Astrocyte (in vitro differentiated cells and primary cell): Measurements from ENCODE around the gene SFT2D1. TPM values are rescaled to one million over a fixed set of nuclear protein-coding genes. Genes with fewer than 3 reads are reported as not detected.

Experiments
- DNase-seq: peaks from one replicate; pipeline ENCODE4 v3.0.0-alpha.2; 2010; ENCODE audit warnings: low read depth
- FAIRE-seq: peaks from 2 replicates; lab custom pipeline; 2011; peaks lifted over from hg19 to GRCh38; lab: Jason Lieb, UNC
- H2AFZ ChIP-seq: 2 replicates; pipeline ENCODE4 v1.6.0; 2012; ENCODE audit warnings: low read depth, low read length, inconsistent platforms
- H3K27ac ChIP-seq: 2 replicates; pipeline ENCODE4 v1.5.1; 2011; ENCODE audit warnings: low read depth, low read length, inconsistent platforms
- H3K27me3 ChIP-seq: 2 replicates; pipeline ENCODE4 v1.6.0; 2011; ENCODE audit warnings: low read length, inconsistent platforms; ENCODE audit not compliant: insufficient read depth
- H3K36me3 ChIP-seq: 2 replicates; pipeline ENCODE4 v1.5.1; 2011; ENCODE audit warnings: low read length, inconsistent platforms; ENCODE audit not compliant: insufficient read depth
- H3K4me1 ChIP-seq: 2 replicates; pipeline ENCODE4 v1.5.1; 2011; ENCODE audit warnings: low read length, inconsistent platforms; ENCODE audit not compliant: insufficient read depth
- H3K4me2 ChIP-seq: 2 replicates; pipeline ENCODE4 v1.6.0; 2012; ENCODE audit warnings: low read length, inconsistent platforms
- H3K4me3 ChIP-seq: 2 replicates; pipeline ENCODE4 v1.5.1; 2011; ENCODE audit warnings: low read depth, mild to moderate bottlenecking, low read length, inconsistent platforms; ENCODE audit not compliant: insufficient read depth
- H3K79me2 ChIP-seq: 2 replicates; pipeline ENCODE4 v1.6.0; 2012; ENCODE audit warnings: mild to moderate bottlenecking, low read length, inconsistent platforms; ENCODE audit not compliant: insufficient read depth
- H3K9ac ChIP-seq: 2 replicates; pipeline ENCODE4 v1.6.0; 2012; ENCODE audit warnings: mild to moderate bottlenecking, low read length, inconsistent platforms
- H3K9me3 ChIP-seq: 2 replicates; pipeline ENCODE4 v1.5.1; 2012; ENCODE audit warnings: low read depth, mild to moderate bottlenecking, low read length, inconsistent platforms; ENCODE audit not compliant: insufficient read depth
- H4K20me1 ChIP-seq: 2 replicates; pipeline ENCODE4 v1.6.0; 2012; ENCODE audit warnings: low read length, inconsistent platforms; ENCODE audit not compliant: insufficient read depth
- H3K27ac Mint-ChIP-seq: one replicate; pipeline ENCODE4 v1.8.0; 2021; ENCODE audit warnings: mild to moderate bottlenecking, mixed read lengths; ENCODE audit not compliant: unreplicated experiment
- H3K27me3 Mint-ChIP-seq: one replicate; pipeline ENCODE4 v1.8.0; 2021; ENCODE audit warnings: low read depth, mixed read lengths; ENCODE audit not compliant: unreplicated experiment
- H3K36me3 Mint-ChIP-seq: one replicate; pipeline ENCODE4 v1.8.0; 2021; ENCODE audit warnings: low read depth, mixed read lengths; ENCODE audit not compliant: unreplicated experiment
- H3K4me1 Mint-ChIP-seq: one replicate; pipeline ENCODE4 v1.8.0; 2021; ENCODE audit warnings: low read depth, mixed read lengths; ENCODE audit not compliant: unreplicated experiment
- H3K4me3 Mint-ChIP-seq: one replicate; pipeline ENCODE4 v1.8.0; 2021; ENCODE audit warnings: mild to moderate bottlenecking, moderate library complexity, mixed read lengths; ENCODE audit not compliant: unreplicated experiment
- H3K9me3 Mint-ChIP-seq: one replicate; pipeline ENCODE4 v1.8.0; 2021; ENCODE audit warnings: mild to moderate bottlenecking, mixed read lengths; ENCODE audit not compliant: unreplicated experiment
- CTCF ChIP-seq: IDR thresholded peaks from 2 replicates; pipeline ENCODE4 v1.5.1; 2011; ENCODE audit warnings: low read depth, mild to moderate bottlenecking, inconsistent platforms, low read length, moderate library complexity; ENCODE audit not compliant: insufficient read depth
- EZH2 ChIP-seq: IDR thresholded peaks from 2 replicates; pipeline ENCODE4 v1.6.1; 2012; ENCODE audit warnings: mild to moderate bottlenecking, low read length, inconsistent platforms; ENCODE audit not compliant: insufficient read depth
- total RNA-seq: library from RNA; stranded (reverse); gene quantifications from 2 replicates; pipeline ENCODE4 v1.2.1, GENCODE V29; 2021

Gene SFT2D1
- total RNA-seq, 1 donor from 2014 or later, result 63.9 TPM

GRCh38 chr6:166333172-166333995 is 9.0 kb downstream of the SFT2D1 start:
- TF ChIP-seq EZH2 (no peak), CTCF (no peak)
- Mint-ChIP-seq H3K9me3 (no peaks in the 10 kb centered on the region), H3K36me3 (peaks cover 19% of the 10 kb centered on the region), H3K27ac (peak overlapping the region; percentile 12), H3K4me3 (no peak overlapping the region), H3K27me3 (no peaks in the 10 kb centered on the region), H3K4me1 (peaks cover 33% of the 10 kb centered on the region)
- no peak for FAIRE-seq
- Histone ChIP-seq H2AFZ (no peak overlapping the region), H3K9ac (no peak overlapping the region), H3K4me1 (no peaks in the 10 kb centered on the region), H3K27ac (no peak overlapping the region), H3K36me3 (peaks cover 5% of the 10 kb centered on the region), H3K79me2 (peaks cover 100% of the 10 kb centered on the region), H4K20me1 (peaks cover 90% of the 10 kb centered on the region), H3K4me3 (no peak overlapping the region), H3K9me3 (no peaks in the 10 kb centered on the region), H3K4me2 (no peak overlapping the region), H3K27me3 (no peaks in the 10 kb centered on the region)
- DNase-seq, result no peak

- Histone ChIP-seq H3K4me1 (no peaks in the 10 kb centered on the region), H4K20me1 (peaks cover 81% of the 10 kb centered on the region), H2AFZ (no peak overlapping the region), H3K4me2 (no peak overlapping the region), H3K9me3 (no peaks in the 10 kb centered on the region), H3K9ac (no peak overlapping the region), H3K27ac (no peak overlapping the region), H3K36me3 (peaks cover 3% of the 10 kb centered on the region), H3K27me3 (no peaks in the 10 kb centered on the region), H3K79me2 (peaks cover 95% of the 10 kb centered on the region), H3K4me3 (no peak overlapping the region)
- FAIRE-seq (no peak), DNase-seq (no peak)
- H3K27ac Mint-ChIP-seq, result no peak overlapping the region
- TF ChIP-seq EZH2 (no peak), CTCF (no peak)
- no peak overlapping the region for H3K4me3 Mint-ChIP-seq
- no peaks in the 10 kb centered on the region for H3K9me3 Mint-ChIP-seq
- no peaks in the 10 kb centered on the region for H3K27me3 Mint-ChIP-seq
- H3K4me1 Mint-ChIP-seq, result peaks cover 29% of the 10 kb centered on the region
- peaks cover 19% of the 10 kb centered on the region for H3K36me3 Mint-ChIP-seq
These were observed 10.6 kb downstream of the SFT2D1 start for GRCh38 chr6:166331503-166332415.
